IPS DF 6.9 (cell line): ENCODE measurements around the gene NKX2-4.

Experiments used
- DNase-seq: peaks from one replicate; pipeline ENCODE4 v3.0.0-alpha.2; 2013; ENCODE audit warnings: low read depth, low spot score
- H3K27ac ChIP-seq: one replicate; pipeline ENCODE4 v1.5.1; 2013; ENCODE audit warnings: low read length, control low read depth
- H3K27me3 ChIP-seq: 2 replicates; pipeline ENCODE4 v1.6.1; 2013; ENCODE audit warnings: mild to moderate bottlenecking, low read length; ENCODE audit not compliant: control insufficient read depth, insufficient read depth
- H3K36me3 ChIP-seq: 2 replicates; pipeline ENCODE4 v1.6.1; 2013; ENCODE audit warnings: low read length; ENCODE audit not compliant: control insufficient read depth, insufficient read depth
- H3K4me1 ChIP-seq: 2 replicates; pipeline ENCODE4 v1.6.1; 2013; ENCODE audit warnings: low read length; ENCODE audit not compliant: control insufficient read depth, insufficient read depth
- H3K4me3 ChIP-seq: 2 replicates; pipeline ENCODE4 v1.5.1; 2013; ENCODE audit warnings: mild to moderate bottlenecking, low read length
- H3K9me3 ChIP-seq: 2 replicates; pipeline ENCODE4 v1.6.1; 2013; ENCODE audit warnings: low read length, inconsistent platforms; ENCODE audit not compliant: control insufficient read depth, insufficient read depth
- WGBS: extraction: QIAGEN DNeasy Blood & Tissue Kit; methylation state at CpG from one replicate; pipeline ENCODE4 v1.1.7; 2013; ENCODE audit warnings: mixed read lengths, missing lambda C conversion rate; ENCODE audit not compliant: insufficient read length, insufficient coverage; 5-methylcytosine and 5-hydroxymethylcytosine counted together

The NKX2-4 gene

GRCh38 chr20:21365771-21366170, 31.6 kb downstream of the NKX2-4 start:
- no peak overlapping the region for H3K4me3 ChIP-seq
- H3K9me3 ChIP-seq = no peaks in the 10 kb centered on the region
- WGBS = no CpG with 5 or more reads among the region's 3 CpGs
- no peak for DNase-seq
- H3K27me3 ChIP-seq = no peaks in the 10 kb centered on the region
- H3K27ac ChIP-seq = no peak overlapping the region
- H3K4me1 ChIP-seq = no peaks in the 10 kb centered on the region
- H3K36me3 ChIP-seq = peaks cover 7% of the 10 kb centered on the region; the same call in 1 of the 2 replicates

- no CpG with 5 or more reads among the region's 6 CpGs for WGBS
- peaks cover 7% of the 10 kb centered on the region; the same call in 1 of the 2 replicates for H3K36me3 ChIP-seq
Measured at GRCh38 chr20:21364413-21364812, 32.9 kb downstream of the NKX2-4 start.

DNA sequence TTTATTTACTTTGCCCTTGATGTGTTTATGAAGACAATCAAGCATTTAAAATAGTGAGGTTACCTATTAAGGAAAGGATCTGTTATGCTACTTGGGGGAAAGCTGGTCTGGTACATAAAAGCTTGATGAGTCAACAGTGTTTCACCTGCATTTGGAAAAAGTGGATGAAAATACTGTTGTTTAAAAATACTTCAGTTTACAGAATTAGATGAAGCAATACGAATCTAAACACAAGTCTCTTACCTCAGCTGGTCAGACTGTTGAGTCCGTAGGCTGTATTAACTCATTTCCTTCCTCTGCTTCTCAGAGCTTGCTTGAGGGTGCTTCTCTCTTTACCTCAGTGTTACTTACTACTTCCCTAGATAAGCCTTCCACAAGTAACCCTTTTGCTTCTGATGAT, 36.1 kb downstream of the NKX2-4 start:
- Histone ChIP-seq H3K9me3 (no peaks in the 10 kb centered on the region), H3K27me3 (no peaks in the 10 kb centered on the region), H3K36me3 (peaks cover 9% of the 10 kb centered on the region; the same call in 1 of the 2 replicates), H3K4me3 (no peak overlapping the region), H3K4me1 (no peaks in the 10 kb centered on the region), H3K27ac (no peak overlapping the region)
- no peak for DNase-seq
- WGBS = no CpG with 5 or more reads among the region's 2 CpGs

More at GRCh38 chr20:21364413-21364812, 32.9 kb downstream of the NKX2-4 start:
- Histone ChIP-seq H3K9me3 (no peaks in the 10 kb centered on the region), H3K4me3 (no peak overlapping the region), H3K4me1 (no peaks in the 10 kb centered on the region), H3K27ac (no peak overlapping the region), H3K27me3 (no peaks in the 10 kb centered on the region)
- no peak for DNase-seq

DNA sequence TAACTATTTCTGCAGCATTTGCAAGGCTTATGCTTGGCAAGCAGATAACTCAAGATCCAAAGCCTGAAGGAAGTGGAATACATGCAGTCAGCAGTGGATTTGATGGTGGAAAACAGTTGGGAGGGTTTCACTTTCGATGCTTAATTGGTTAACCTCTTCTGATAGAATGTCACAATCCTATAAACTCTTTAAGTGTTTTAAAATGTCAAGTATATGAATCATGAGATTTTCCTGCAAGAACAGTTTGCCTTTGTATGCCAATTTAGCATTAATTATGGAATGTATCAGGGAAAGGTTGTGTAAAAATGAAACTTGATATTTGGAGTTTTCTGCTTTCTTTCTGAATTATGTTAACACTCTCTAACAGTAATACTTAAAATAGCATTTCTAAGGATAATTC, 36.6 kb downstream of the NKX2-4 start:
- Histone ChIP-seq H3K4me3 (no peak overlapping the region), H3K4me1 (no peaks in the 10 kb centered on the region), H3K27ac (no peak overlapping the region), H3K36me3 (peaks cover 9% of the 10 kb centered on the region; the same call in 1 of the 2 replicates), H3K9me3 (no peaks in the 10 kb centered on the region), H3K27me3 (no peaks in the 10 kb centered on the region)
- WGBS = no CpG with 5 or more reads among the region's 1 CpG
- no peak for DNase-seq

DNA sequence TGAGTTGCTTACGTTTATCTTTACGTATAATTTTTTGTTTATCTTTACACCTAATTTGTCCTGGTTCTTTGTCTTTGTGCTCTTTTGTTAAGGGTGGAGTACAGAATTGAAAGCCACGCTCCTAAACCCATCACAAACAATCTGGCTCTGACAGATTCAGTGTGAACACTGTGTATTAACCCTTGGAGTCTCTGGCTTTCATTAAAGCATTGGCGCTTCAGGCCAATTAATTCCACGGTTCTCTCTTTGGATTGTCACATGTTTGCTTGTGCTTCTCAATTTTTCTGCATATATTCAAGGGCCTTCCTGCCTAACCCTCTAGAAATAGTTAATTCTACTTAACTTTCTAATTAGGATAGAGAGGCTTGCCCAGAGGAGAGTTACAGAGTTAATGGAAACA, 38.6 kb downstream of the NKX2-4 start:
- whole genome bisulfite sequencing = no CpG with 5 or more reads among the region's 5 CpGs
- Histone ChIP-seq H3K27ac (no peak overlapping the region), H3K27me3 (no peaks in the 10 kb centered on the region), H3K9me3 (no peaks in the 10 kb centered on the region), H3K36me3 (peaks cover 9% of the 10 kb centered on the region; the same call in 1 of the 2 replicates), H3K4me1 (no peaks in the 10 kb centered on the region), H3K4me3 (no peak overlapping the region)
- no peak for DNase-seq

DNA sequence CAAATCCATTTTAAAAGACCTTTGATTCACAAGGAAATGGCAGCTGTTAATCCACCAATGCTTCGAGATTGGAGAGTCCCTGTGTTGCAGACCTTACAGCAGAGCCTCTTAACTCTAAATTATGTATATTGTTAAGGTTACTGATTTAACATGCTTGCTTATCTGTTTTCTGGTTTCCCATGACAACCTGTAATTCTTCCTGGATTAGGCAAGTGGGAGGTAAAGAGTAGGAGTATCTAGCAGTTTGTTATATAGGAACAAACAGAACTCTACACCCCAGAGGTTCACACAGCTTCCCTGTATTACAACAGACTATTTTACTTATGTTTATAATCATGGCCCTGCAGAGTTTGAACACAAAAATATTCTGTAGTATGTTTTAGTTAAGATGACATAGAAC, 39.5 kb downstream of the NKX2-4 start:
- no peaks in the 10 kb centered on the region for H3K9me3 ChIP-seq
- DNase-seq = no peak
- H3K4me1 ChIP-seq = no peaks in the 10 kb centered on the region
- H3K27me3 ChIP-seq = no peaks in the 10 kb centered on the region
- no peak overlapping the region for H3K4me3 ChIP-seq
- H3K36me3 ChIP-seq = peaks cover 5% of the 10 kb centered on the region; the same call in 1 of the 2 replicates
- no peak overlapping the region for H3K27ac ChIP-seq
- WGBS = no CpG with 5 or more reads among the region's 1 CpG

DNA sequence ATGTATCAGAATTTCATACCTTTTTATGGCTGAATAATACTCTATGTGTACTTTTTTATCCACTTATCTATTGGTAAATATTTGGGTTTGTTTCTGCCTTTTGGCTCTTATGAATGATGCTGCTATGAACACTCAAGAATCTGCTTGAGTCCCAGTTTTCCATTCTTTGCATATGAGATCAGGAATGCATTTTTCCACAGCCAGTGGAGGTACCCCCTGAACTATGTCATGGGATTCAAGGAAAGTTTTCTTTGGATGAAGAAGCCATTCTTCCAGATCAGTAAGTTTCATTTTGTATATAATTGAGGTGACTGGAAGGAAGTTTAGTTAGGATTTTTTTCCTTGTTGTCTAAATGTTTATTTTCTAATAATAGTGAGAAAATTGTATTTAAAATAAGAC, 40.9 kb downstream of the NKX2-4 start:
- Histone ChIP-seq H3K36me3 (peaks cover 4% of the 10 kb centered on the region; the same call in 1 of the 2 replicates), H3K4me3 (no peak overlapping the region), H3K27me3 (no peaks in the 10 kb centered on the region), H3K9me3 (no peaks in the 10 kb centered on the region), H3K4me1 (no peaks in the 10 kb centered on the region), H3K27ac (no peak overlapping the region)
- DNase-seq = no peak

- Histone ChIP-seq H3K4me1 (no peaks in the 10 kb centered on the region), H3K27ac (no peak overlapping the region), H3K27me3 (no peaks in the 10 kb centered on the region), H3K36me3 (peaks cover 4% of the 10 kb centered on the region; the same call in 1 of the 2 replicates), H3K4me3 (no peak overlapping the region), H3K9me3 (no peaks in the 10 kb centered on the region)
- DNase-seq = no peak
- no CpG with 5 or more reads among the region's 1 CpG for WGBS
Measured at GRCh38 chr20:21355981-21356380, 41.3 kb downstream of the NKX2-4 start.

GRCh38 chr20:21353236-21353635, 44.1 kb downstream of the NKX2-4 start:
- Histone ChIP-seq H3K36me3 (peaks cover 4% of the 10 kb centered on the region; the same call in 1 of the 2 replicates), H3K27ac (no peak overlapping the region)
- no CpG with 5 or more reads among the region's 1 CpG for WGBS

GRCh38 chr20:21352703-21353102, 44.6 kb downstream of the NKX2-4 start:
- H3K36me3 ChIP-seq = peaks cover 2% of the 10 kb centered on the region; the same call in 1 of the 2 replicates
- no peaks in the 10 kb centered on the region for H3K27me3 ChIP-seq
- H3K9me3 ChIP-seq = no peaks in the 10 kb centered on the region
- H3K4me3 ChIP-seq = no peak overlapping the region
- H3K27ac ChIP-seq = no peak overlapping the region
- no peak for DNase-seq
- H3K4me1 ChIP-seq = no peaks in the 10 kb centered on the region

More at GRCh38 chr20:21353236-21353635, 44.1 kb downstream of the NKX2-4 start:
- H3K4me3 ChIP-seq = no peak overlapping the region
- H3K9me3 ChIP-seq = no peaks in the 10 kb centered on the region
- DNase-seq = no peak
- H3K27me3 ChIP-seq = no peaks in the 10 kb centered on the region
- H3K4me1 ChIP-seq = no peaks in the 10 kb centered on the region
